Measurements from ENCODE around the gene LCA5.

DNA sequence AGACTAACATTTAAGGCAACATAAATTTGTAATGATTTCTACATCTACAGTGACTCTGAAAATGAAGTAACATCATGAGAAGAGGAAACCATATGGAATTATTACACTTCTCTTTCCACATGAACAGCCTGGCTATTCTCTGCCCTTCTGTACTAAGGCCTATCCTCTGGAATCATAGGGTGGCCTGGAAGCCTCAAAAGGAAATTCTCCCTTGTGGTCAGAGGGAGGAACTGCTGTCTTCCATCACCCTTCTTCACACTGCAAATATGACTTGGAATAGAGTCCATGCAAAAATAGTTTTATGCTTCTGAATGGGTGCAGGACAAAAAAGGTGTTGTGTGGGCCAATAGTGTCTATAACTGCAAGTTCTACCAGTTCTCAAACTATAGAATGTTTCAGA lies 49.3 kb upstream of the LCA5 start:
- TF ChIP-seq, protein P1, sequence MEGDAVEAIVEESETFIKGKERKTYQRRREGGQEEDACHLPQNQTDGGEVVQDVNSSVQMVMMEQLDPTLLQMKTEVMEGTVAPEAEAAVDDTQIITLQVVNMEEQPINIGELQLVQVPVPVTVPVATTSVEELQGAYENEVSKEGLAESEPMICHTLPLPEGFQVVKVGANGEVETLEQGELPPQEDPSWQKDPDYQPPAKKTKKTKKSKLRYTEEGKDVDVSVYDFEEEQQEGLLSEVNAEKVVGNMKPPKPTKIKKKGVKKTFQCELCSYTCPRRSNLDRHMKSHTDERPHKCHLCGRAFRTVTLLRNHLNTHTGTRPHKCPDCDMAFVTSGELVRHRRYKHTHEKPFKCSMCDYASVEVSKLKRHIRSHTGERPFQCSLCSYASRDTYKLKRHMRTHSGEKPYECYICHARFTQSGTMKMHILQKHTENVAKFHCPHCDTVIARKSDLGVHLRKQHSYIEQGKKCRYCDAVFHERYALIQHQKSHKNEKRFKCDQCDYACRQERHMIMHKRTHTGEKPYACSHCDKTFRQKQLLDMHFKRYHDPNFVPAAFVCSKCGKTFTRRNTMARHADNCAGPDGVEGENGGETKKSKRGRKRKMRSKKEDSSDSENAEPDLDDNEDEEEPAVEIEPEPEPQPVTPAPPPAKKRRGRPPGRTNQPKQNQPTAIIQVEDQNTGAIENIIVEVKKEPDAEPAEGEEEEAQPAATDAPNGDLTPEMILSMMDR (IDR thresholded peaks at IDR 0.05; ENCODE audit: insufficient read depth, low read length, poor library complexity, severe bottlenecking), result no peak
- TF ChIP-seq EZH2phosphoT487 (conservative IDR thresholded peaks at IDR 0.05; ENCODE audit: low read length), result no peak

Data from SU-DHL-6 (cell line).